Activated T-cell treated with anti-CD3 and anti-CD28 coated beads for 4 hours (primary cell): ENCODE data around the gene SLC11A1.

Experiments
- DNase-seq: peaks from one replicate; pipeline ENCODE4 v3.0.0-alpha.2; 2020

The SLC11A1 gene

GRCh38 chr2:218395090-218395444 lies 13.0 kb downstream of the SLC11A1 start:
- no peak for DNase-seq

GRCh38 chr2:218395456-218395825 lies 13.4 kb downstream of the SLC11A1 start:
- DNase-seq = no peak

GRCh38 chr2:218395826-218396687 lies 14.0 kb downstream of the SLC11A1 start:
- peak; percentile 89 for DNase-seq

- peak; percentile 48 for DNase-seq
These were observed 14.8 kb downstream of the SLC11A1 start for GRCh38 chr2:218396688-218397462.

- DNase-seq = no peak
These were observed 15.4 kb downstream of the SLC11A1 start for GRCh38 chr2:218397463-218397819.

GRCh38 chr2:218397820-218398436 lies 15.9 kb downstream of the SLC11A1 start:
- DNase-seq = no peak

- DNase-seq = no peak
These were observed 16.6 kb downstream of the SLC11A1 start for GRCh38 chr2:218398437-218399390.

GRCh38 chr2:218399391-218400166 lies 17.5 kb downstream of the SLC11A1 start, which contains the start of gene CTDSP1:
Gene CTDSP1 (plus strand): TSS chr2:218399868. CDS start chr2:218400091, 223 bp downstream.
- DNase-seq = peak; percentile 89

- no peak for DNase-seq
These were observed 18.3 kb downstream of the SLC11A1 start for GRCh38 chr2:218400167-218400929.

- no peak for DNase-seq
These were observed 19.1 kb downstream of the SLC11A1 start for GRCh38 chr2:218400930-218401881.

- DNase-seq = no peak
These were observed 19.8 kb downstream of the SLC11A1 start for GRCh38 chr2:218401890-218402289.

- no peak for DNase-seq
These were observed 20.4 kb downstream of the SLC11A1 start for GRCh38 chr2:218402491-218402901.

- no peak for DNase-seq
These were observed 20.9 kb downstream of the SLC11A1 start for GRCh38 chr2:218402911-218403411.

GRCh38 chr2:218403810-218404209 lies 21.7 kb downstream of the SLC11A1 start:
- DNase-seq = no peak

- no peak for DNase-seq
These were observed 22.4 kb downstream of the SLC11A1 start for GRCh38 chr2:218404351-218405085.

GRCh38 chr2:218405086-218405745 lies 23.1 kb downstream of the SLC11A1 start:
- no peak for DNase-seq

- DNase-seq = no peak
These were observed 23.7 kb downstream of the SLC11A1 start for GRCh38 chr2:218405746-218406208.
